DND-41 (cell line): Measurements from ENCODE around the gene ST14.

ENCODE experiments used
- ATAC-seq: fragments of 200-7000 bp; cut with Tn5 transposase; 3 replicates; pipeline ENCODE4 v1.9.1; 2021; ENCODE audit warnings: low read depth; ENCODE audit not compliant: insufficient read depth
- DNase-seq: peaks from one replicate; pipeline ENCODE4 v3.0.0-alpha.2; 2020
- H2AFZ ChIP-seq: 2 replicates; pipeline ENCODE4 v1.6.0; 2012; ENCODE audit warnings: low read depth, low read length
- H3K27ac ChIP-seq: 2 replicates; pipeline ENCODE4 v1.5.1; 2012; ENCODE audit warnings: low read length, inconsistent platforms
- H3K27me3 ChIP-seq: fragments of 200-600 bp; sonication (generic); 2 replicates; pipeline ENCODE4 v1.6.0; 2012; ENCODE audit warnings: low read length, mild to moderate bottlenecking, inconsistent platforms; ENCODE audit not compliant: insufficient read depth, poor library complexity
- H3K36me3 ChIP-seq: 2 replicates; pipeline ENCODE4 v1.5.1; 2012; ENCODE audit warnings: low read length, inconsistent platforms; ENCODE audit not compliant: insufficient read depth
- H3K4me1 ChIP-seq: 2 replicates; pipeline ENCODE4 v1.5.1; 2012; ENCODE audit warnings: mild to moderate bottlenecking, low read length; ENCODE audit not compliant: insufficient read depth
- H3K4me2 ChIP-seq: 2 replicates; pipeline ENCODE4 v1.6.0; 2012; ENCODE audit warnings: mild to moderate bottlenecking, moderate library complexity, low read length, inconsistent platforms; ENCODE audit not compliant: insufficient read depth
- H3K4me3 ChIP-seq, 2 experiments: fragments of 200-600 bp in 1 of 2; shearing (Covaris generic) in 1 of 2; 2 replicates each; pipeline ENCODE4 v1.5.1; 2012 to 2016; ENCODE audit warnings: inconsistent platforms in 2 of 2, low read length in 2 of 2, mild to moderate bottlenecking in 2 of 2, low read depth in 1 of 2, moderate library complexity in 1 of 2
- H3K79me2 ChIP-seq: 2 replicates; pipeline ENCODE4 v1.6.0; 2012; ENCODE audit warnings: low read length, inconsistent platforms; ENCODE audit not compliant: insufficient read depth
- H3K9ac ChIP-seq: 2 replicates; pipeline ENCODE4 v1.6.0; 2012; ENCODE audit warnings: low read depth, mild to moderate bottlenecking, inconsistent platforms, low read length, moderate library complexity
- H3K9me3 ChIP-seq: 2 replicates; pipeline ENCODE4 v1.5.1; 2012; ENCODE audit warnings: low read length, moderate library complexity, mild to moderate bottlenecking, inconsistent platforms; ENCODE audit not compliant: insufficient read depth, severe bottlenecking
- H4K20me1 ChIP-seq: 2 replicates; pipeline ENCODE4 v1.6.0; 2012; ENCODE audit warnings: low read length; ENCODE audit not compliant: insufficient read depth
- CTCF ChIP-seq: IDR thresholded peaks from 2 replicates; pipeline ENCODE4 v1.5.1; 2012; ENCODE audit warnings: borderline replicate concordance, low read length, moderate library complexity, mild to moderate bottlenecking; ENCODE audit not compliant: poor library complexity, severe bottlenecking; ENCODE audit errors: extremely low read depth
- EZH2 ChIP-seq: IDR thresholded peaks from 3 replicates; pipeline ENCODE4 v1.6.1; 2012; ENCODE audit warnings: borderline replicate concordance, low read depth, mild to moderate bottlenecking, moderate library complexity, low read length, inconsistent platforms; ENCODE audit not compliant: severe bottlenecking

ST14 gene

GRCh38 chr11:130202009-130202817, 42.6 kb downstream of the ST14 start:
- H3K27me3 ChIP-seq, result no peaks in the 10 kb centered on the region
- no peak overlapping the region for H3K27ac ChIP-seq
- H3K9me3 ChIP-seq, result no peaks in the 10 kb centered on the region
- H3K4me3 ChIP-seq, result no peak overlapping the region
- H3K36me3 ChIP-seq, result no peaks in the 10 kb centered on the region
- H2AFZ ChIP-seq, result no peak overlapping the region
- no peak overlapping the region for H3K4me2 ChIP-seq
- peaks cover 3% of the 10 kb centered on the region; the same call in 1 of the 2 replicates for H4K20me1 ChIP-seq
- no peak for TF ChIP-seq EZH2
- no peak for TF ChIP-seq CTCF
- DNase-seq (no peak), ATAC-seq (no peak)
- H3K4me1 ChIP-seq, result no peaks in the 10 kb centered on the region
- no peaks in the 10 kb centered on the region for H3K79me2 ChIP-seq
- no peak overlapping the region for H3K9ac ChIP-seq

DNA sequence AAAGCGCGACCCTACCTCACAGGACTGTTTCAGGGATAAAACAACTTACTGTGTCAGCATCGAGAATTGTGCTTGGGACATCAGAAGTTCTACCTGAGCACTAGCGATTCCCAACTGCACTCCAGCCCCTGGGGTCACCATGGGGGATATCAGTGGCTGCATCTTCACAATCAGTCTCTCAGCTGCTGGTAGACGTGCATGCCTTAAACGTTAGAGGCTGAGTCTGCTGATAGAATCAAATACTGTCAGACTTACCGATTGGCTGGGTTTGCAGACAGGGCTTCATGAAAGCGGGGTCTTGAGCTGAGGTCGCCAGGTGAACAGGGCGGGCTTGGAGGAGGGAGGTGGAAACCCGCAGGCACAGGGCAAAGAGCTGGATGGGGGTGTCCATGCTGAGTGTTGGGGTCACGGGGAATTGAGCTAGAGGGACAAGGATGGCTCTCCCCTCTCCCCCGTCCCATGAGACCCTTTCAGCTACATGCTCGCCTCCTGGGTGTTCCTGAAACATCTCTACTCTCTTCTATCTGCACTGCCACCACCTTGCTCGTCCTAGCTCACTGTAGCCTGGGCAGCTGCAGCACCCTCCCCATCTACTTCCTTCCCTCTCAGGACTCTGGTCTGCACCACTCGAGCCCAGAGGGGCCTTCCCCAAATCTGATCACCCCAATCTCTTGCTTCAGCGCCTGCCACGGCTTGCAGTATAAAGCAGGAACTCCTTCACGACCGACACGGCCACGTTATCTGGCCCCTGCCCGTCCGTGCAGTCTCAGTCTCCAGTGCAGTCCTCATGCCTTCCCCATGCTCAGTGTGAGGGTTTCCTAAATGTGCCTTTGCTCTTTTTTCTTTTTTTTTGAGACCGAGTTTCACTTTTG, 43.5 kb downstream of the ST14 start:
- no peak overlapping the region for H3K4me3 ChIP-seq
- ATAC-seq (no peak), DNase-seq (no peak)
- H3K36me3 ChIP-seq, result no peaks in the 10 kb centered on the region
- H3K27me3 ChIP-seq, result no peaks in the 10 kb centered on the region
- TF ChIP-seq CTCF (no peak), EZH2 (no peak)
- H2AFZ ChIP-seq, result no peak overlapping the region
- peaks cover 3% of the 10 kb centered on the region; the same call in 1 of the 2 replicates for H4K20me1 ChIP-seq
- no peak overlapping the region for H3K9ac ChIP-seq
- no peak overlapping the region for H3K4me2 ChIP-seq
- no peak overlapping the region for H3K27ac ChIP-seq
- no peaks in the 10 kb centered on the region for H3K4me1 ChIP-seq
- H3K9me3 ChIP-seq, result no peaks in the 10 kb centered on the region
- H3K79me2 ChIP-seq, result no peaks in the 10 kb centered on the region

DNA sequence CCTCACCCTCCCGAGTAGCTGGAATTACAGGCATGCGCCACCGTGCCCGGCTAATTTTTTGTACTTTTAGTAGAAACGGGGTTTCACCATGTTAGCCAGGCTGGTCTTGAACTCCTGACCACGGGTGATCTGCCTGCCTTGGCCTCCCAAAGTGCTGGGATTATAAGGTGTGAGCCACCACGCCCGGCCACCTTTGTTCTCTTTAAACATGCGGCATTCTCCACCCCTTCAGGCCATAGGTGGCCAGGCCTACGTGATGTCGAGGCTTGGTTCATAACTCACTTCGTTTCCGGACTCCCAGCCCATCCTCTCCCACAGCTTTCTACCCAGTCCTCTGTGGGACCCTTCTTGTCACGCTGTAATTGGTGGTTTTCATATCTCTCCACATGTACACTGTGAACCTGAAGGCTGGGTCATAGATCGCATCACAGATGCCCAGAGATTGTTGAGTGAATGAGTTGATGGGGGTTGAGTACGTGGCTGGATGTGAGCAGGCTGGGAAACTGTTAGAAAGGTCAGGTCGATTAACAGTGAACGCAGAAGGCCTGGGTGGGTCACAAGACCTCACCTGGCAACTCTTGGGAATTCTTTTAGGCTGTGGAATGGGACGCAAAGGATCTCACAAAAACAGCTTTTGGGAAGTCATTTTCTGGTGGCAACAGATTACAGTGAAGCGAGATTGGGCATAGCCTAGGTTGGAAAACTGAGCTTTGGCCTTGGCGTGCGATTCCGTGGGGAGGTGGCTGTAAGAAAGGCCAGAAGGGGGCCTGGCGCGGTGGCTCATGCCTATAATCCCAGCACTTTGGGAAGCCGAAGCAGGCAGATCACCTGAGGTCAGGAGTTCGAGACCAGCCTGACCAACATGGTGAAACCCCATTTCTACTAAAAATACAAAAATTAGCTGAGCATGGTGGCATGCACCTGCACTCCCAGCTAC, 44.5 kb downstream of the ST14 start:
- ATAC-seq (no peak), DNase-seq (no peak)
- Histone ChIP-seq H3K9me3 (no peaks in the 10 kb centered on the region), H2AFZ (no peak overlapping the region), H3K4me3 (no peak overlapping the region), H3K27ac (no peak overlapping the region), H3K4me1 (no peaks in the 10 kb centered on the region), H4K20me1 (peaks cover under 1% of the 10 kb centered on the region; the same call in 1 of the 2 replicates), H3K79me2 (no peaks in the 10 kb centered on the region), H3K36me3 (no peaks in the 10 kb centered on the region), H3K9ac (no peak overlapping the region), H3K4me2 (no peak overlapping the region), H3K27me3 (no peaks in the 10 kb centered on the region)
- TF ChIP-seq CTCF (no peak), EZH2 (no peak)
